RWPE1 (cell line): ENCODE measurements around the gene S100A9.

Experiments used
- CTCF ChIA-PET: fragments of 350-600 bp; sonication (Branson Sonifier 250); formaldehyde crosslinking; extraction: SDS; loops from one replicate; lab custom pipeline; 2021; lab: Yijun Ruan, JAX
- POLR2A ChIA-PET: fragments of 400-600 bp; formaldehyde crosslinking; extraction: SDS; loops from one replicate; lab custom pipeline; 2020; ENCODE audit warnings: antibody characterized with exemption; ENCODE audit not compliant: low non-redundant PET; lab: Yijun Ruan, JAX
- DNase-seq: peaks from one replicate; pipeline ENCODE4 v3.0.0; 2012; ENCODE audit warnings: low spot score
- H3K27ac ChIP-seq: fragments of 450-650 bp; 2 replicates; pipeline ENCODE4 v1.5.1; 2017
- CTCF ChIP-seq: fragments of 450-650 bp; conservative IDR thresholded peaks from 2 replicates; pipeline ENCODE4 v1.5.1; 2017; ENCODE audit warnings: low read depth, mild to moderate bottlenecking

Gene S100A9

GRCh38 chr1:153340356-153340755 lies 17.3 kb upstream of the S100A9 start:
- no peak for TF ChIP-seq CTCF
- CTCF ChIA-PET, result no interaction called here
- POLR2A ChIA-PET, result no interaction called here
- DNase-seq, result no peak
- H3K27ac ChIP-seq, result no peak overlapping the region

GRCh38 chr1:153341431-153341934 lies 16.2 kb upstream of the S100A9 start:
- H3K27ac ChIP-seq, result no peak overlapping the region
- no peak for TF ChIP-seq CTCF
- DNase-seq, result no peak
- ChIA-PET CTCF (no interaction called here), POLR2A (no interaction called here)

GRCh38 chr1:153342178-153342577 lies 15.5 kb upstream of the S100A9 start:
- ChIA-PET CTCF (interaction anchor here (0.5 to 1.8 kb wide), 3 partner anchors 12 to 159 kb away, joined by 3 to 6 read pairs (median 3); no protein-coding TSS in a partner anchor), POLR2A (no interaction called here)
- no peak for DNase-seq
- no peak for TF ChIP-seq CTCF
- no peak overlapping the region for H3K27ac ChIP-seq

- POLR2A ChIA-PET, result interaction anchor here (0.6 kb wide), 1 partner anchor 9 kb away, joined by 6 read pairs; no protein-coding TSS in a partner anchor
- no peak for TF ChIP-seq CTCF
- CTCF ChIA-PET, result interaction anchor here (0.6 to 1.8 kb wide), 3 partner anchors 11 to 571 kb away, joined by 3 to 6 read pairs (median 3); no protein-coding TSS in a partner anchor
- no peak for DNase-seq
- H3K27ac ChIP-seq, result no peak overlapping the region
Observed at GRCh38 chr1:153343040-153343681, 14.5 kb upstream of the S100A9 start.

GRCh38 chr1:153343811-153344717 lies 13.6 kb upstream of the S100A9 start:
- ChIA-PET POLR2A (interaction anchor here (0.6 kb wide), 1 partner anchor 8 kb away, joined by 6 read pairs; no protein-coding TSS in a partner anchor), CTCF (interaction anchor here (0.6 to 1.8 kb wide), 2 partner anchors 10 to 570 kb away, joined by 3 to 6 read pairs; no protein-coding TSS in a partner anchor)
- no peak overlapping the region for H3K27ac ChIP-seq
- no peak for TF ChIP-seq CTCF
- no peak for DNase-seq

GRCh38 chr1:153344718-153345025 lies 13.0 kb upstream of the S100A9 start:
- ChIA-PET CTCF (no interaction called here), POLR2A (no interaction called here)
- no peak for TF ChIP-seq CTCF
- no peak for DNase-seq
- H3K27ac ChIP-seq, result no peak overlapping the region
